GM12864 (cell line): ENCODE data around the gene PPM1L.
A peak's percentile ranks its signal among the peaks of the same experiment; 100 is the strongest.

ENCODE experiments used
- DNase-seq: peaks from one replicate; pipeline ENCODE4 v3.0.0-alpha.2; 2011; ENCODE audit warnings: low read depth
- H3K4me3 ChIP-seq: 2 replicates; pipeline ENCODE4 v1.5.1; 2011; ENCODE audit warnings: mild to moderate bottlenecking, low read depth, low read length, control low read depth
- CTCF ChIP-seq: IDR thresholded peaks from 2 replicates; pipeline ENCODE4 v1.5.1; 2011; ENCODE audit warnings: low read depth, mild to moderate bottlenecking, moderate library complexity, low read length, control low read depth, inconsistent platforms; ENCODE audit errors: missing control alignments

PPM1L gene

GRCh38 chr3:160885791-160886286, 129.8 kb downstream of the PPM1L start:
- no peak overlapping the region for H3K4me3 ChIP-seq
- peak; percentile 19 for DNase-seq
- no peak for TF ChIP-seq CTCF

GRCh38 chr3:160886421-160886820, 130.4 kb downstream of the PPM1L start:
- TF ChIP-seq CTCF: no peak
- no peak overlapping the region for H3K4me3 ChIP-seq
- DNase-seq: peak; percentile 53

GRCh38 chr3:160893207-160893606, 137.2 kb downstream of the PPM1L start:
- no peak for DNase-seq
- no peak for TF ChIP-seq CTCF
- H3K4me3 ChIP-seq: no peak overlapping the region

DNA sequence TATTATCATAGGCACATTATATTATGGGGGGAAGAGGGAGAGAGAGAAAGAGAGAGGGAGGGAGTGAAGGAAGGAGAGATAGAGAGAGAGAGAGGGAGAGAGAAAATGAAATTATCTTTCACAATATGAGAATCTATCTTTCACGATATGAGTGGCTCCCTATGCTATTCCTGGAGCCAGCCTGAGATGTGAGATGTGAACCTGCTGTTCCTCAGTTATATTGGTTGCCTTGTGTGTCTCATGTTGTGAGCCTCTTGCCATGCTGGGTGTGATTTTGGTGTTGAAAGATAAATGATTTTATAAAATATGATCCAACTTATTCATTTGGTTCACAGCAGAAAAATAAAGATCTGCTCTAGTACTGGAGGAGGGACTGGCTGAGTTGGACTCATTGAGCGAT, 148.7 kb downstream of the PPM1L start:
- H3K4me3 ChIP-seq: no peak overlapping the region
- no peak for TF ChIP-seq CTCF
- no peak for DNase-seq

GRCh38 chr3:160906646-160907045, 150.6 kb downstream of the PPM1L start:
- TF ChIP-seq CTCF: no peak
- no peak overlapping the region for H3K4me3 ChIP-seq
- no peak for DNase-seq

- TF ChIP-seq CTCF: no peak
- no peak for DNase-seq
- H3K4me3 ChIP-seq: no peak overlapping the region
Measured at GRCh38 chr3:160909917-160910316, 153.9 kb downstream of the PPM1L start.

DNA sequence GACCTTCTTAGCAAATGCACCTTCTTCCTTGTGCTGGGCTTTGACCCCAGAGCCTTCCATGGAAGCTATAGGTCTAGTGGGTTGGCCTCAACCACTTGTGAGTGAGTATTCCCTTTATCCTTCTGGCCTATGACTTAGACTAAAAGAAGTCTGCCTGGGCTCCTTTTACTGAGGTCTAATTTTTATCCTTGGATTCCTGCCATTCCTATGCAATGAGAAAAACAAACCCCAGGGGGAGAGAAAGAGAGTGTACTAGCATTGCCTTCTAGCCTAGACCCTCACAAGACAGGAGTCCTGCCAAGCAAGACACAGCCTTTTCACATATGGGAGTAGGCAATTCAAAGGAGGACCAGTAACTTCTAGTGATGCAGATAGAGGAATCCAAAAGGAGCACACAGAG, 155.4 kb downstream of the PPM1L start:
- no peak overlapping the region for H3K4me3 ChIP-seq
- no peak for TF ChIP-seq CTCF
- no peak for DNase-seq
